GM12875 (cell line): Measurements from ENCODE around the gene PRAMEF20.
"Not testable (repeated sequence)": the region's sequence is repeated elsewhere in the genome, so short reads cannot be mapped to it uniquely, and the experiment has no call there.

Source experiments
- H3K4me3 ChIP-seq: one replicate; pipeline ENCODE4 v1.5.1; 2011; ENCODE audit warnings: low read depth, low read length, control low read depth
- TF ChIP-seq, protein P1 (sequence below): IDR thresholded peaks from 2 replicates; pipeline ENCODE4 v1.5.1; 2011; ENCODE audit warnings: low read depth, mild to moderate bottlenecking, control low read depth, inconsistent platforms, low read length, moderate library complexity, borderline replicate concordance; ENCODE audit not compliant: insufficient read depth

Gene PRAMEF20

DNA sequence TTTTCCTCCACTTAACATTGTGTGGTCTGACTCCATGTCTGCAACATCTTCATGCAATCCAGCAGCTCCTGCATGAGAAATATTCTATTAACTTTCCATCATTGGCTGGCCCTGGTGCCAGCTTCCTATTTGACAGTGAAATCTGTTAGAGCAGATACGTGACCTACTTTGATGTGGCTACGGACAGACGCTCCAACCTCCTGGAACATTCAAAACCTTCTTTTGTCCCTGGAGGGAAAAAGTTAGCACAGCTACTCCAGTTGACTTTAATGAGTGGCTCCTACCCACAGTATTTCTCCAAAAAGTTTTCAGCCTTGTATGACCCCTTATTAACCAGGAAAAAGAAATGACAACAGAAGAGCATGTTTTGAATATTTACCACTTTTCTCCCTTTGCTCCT is 22.0 kb downstream of the PRAMEF20 start:
- TF ChIP-seq, protein P1, sequence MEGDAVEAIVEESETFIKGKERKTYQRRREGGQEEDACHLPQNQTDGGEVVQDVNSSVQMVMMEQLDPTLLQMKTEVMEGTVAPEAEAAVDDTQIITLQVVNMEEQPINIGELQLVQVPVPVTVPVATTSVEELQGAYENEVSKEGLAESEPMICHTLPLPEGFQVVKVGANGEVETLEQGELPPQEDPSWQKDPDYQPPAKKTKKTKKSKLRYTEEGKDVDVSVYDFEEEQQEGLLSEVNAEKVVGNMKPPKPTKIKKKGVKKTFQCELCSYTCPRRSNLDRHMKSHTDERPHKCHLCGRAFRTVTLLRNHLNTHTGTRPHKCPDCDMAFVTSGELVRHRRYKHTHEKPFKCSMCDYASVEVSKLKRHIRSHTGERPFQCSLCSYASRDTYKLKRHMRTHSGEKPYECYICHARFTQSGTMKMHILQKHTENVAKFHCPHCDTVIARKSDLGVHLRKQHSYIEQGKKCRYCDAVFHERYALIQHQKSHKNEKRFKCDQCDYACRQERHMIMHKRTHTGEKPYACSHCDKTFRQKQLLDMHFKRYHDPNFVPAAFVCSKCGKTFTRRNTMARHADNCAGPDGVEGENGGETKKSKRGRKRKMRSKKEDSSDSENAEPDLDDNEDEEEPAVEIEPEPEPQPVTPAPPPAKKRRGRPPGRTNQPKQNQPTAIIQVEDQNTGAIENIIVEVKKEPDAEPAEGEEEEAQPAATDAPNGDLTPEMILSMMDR = no peak
- H3K4me3 ChIP-seq = no peak overlapping the region

GRCh38 chr1:13433694-13434358 is 23.6 kb downstream of the PRAMEF20 start:
- not testable (repeated sequence) for H3K4me3 ChIP-seq

DNA sequence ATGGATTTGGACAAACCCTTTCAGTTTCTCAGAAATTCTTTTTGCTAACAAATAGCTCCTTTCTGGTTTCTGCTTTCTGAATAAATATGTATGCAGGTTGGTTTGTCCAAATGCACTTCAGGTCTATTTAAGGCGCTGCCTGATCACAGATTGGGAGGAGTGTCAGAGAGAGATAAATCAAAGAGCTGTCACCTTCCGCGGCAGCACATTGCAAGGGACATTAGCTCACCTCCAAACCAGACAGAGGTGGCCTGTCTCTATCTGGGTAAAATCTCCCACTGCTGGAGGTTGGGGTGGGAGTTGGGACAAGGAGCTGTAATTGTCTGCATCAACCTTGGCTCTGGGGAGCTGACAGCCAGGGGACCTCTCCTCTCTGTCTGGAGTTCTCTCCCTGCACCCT is 25.2 kb downstream of the PRAMEF20 start:
- TF ChIP-seq, protein P1 = no peak

DNA sequence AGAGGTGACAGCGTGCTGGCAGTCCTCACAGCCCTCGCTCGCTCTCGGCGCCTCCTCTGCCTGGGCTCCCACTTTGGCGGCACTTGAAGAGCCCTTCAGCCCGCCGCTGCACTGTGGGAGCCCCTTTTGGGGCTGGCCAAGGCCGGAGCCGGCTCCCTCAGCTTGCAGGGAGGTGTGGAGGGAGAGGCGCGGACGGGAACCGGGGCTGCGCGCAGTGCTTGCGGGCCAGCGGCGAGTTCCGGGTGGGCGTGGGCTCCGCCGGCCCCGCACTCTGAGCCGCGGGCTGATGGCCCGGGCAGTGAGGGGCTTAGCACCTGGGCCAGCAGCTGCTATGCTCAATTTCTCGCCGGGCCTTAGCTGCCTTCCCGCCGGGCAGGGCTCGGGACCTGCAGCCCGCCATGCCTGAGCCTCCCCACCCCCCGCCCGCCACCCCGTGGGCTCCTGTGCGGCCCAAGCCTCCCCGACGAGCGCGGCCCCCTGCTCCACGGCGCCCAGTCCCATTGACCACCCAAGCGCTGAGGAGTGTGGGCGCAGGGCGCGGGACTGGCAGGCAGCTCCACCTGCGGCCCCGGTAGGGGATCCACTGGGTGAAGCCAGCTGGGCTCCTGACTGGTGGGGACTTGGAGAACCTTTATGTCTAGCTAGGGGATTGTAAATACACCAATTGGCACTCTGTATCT is 29.0 kb downstream of the PRAMEF20 start:
- not testable (repeated sequence) for H3K4me3 ChIP-seq

More for the DNA sequence above, 25.2 kb downstream of the PRAMEF20 start:
- H3K4me3 ChIP-seq = no peak overlapping the region

DNA sequence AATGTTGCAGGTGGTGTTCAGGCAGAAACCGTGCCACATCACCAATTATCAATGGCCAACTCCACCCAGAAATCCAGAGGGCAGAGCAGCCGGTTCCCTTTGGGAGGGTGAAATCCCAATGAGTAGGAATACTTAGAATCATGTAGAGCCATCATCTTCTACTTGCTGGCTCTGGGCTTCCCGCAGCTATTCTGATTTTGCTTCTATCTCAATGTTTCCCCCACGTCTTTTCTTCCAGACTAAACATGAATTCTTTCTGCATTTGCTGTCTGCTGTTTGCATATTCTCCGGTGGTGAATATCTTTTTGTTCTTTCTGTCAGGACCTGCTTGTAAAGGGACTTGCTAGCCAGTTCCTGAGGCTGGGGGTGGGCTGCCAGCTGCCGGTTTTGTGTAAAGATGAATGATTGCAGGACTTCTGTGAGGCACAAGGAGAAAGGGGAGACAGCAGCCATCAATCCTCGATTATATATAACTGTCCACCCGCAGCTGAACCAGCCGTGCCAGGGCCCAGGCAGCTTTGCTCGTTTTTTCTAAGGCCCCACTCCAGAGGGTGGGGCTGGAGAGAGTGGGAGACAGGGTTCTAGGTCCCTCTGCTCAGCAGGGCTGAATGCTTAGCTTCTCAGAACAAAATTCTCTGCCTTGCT is 33.2 kb downstream of the PRAMEF20 start:
- TF ChIP-seq, protein P1 = no peak
- H3K4me3 ChIP-seq = no peak overlapping the region

- H3K4me3 ChIP-seq = no peak overlapping the region
- TF ChIP-seq, protein P1 = no peak
Measured at GRCh38 chr1:13450204-13450603, 40.0 kb downstream of the PRAMEF20 start.

DNA sequence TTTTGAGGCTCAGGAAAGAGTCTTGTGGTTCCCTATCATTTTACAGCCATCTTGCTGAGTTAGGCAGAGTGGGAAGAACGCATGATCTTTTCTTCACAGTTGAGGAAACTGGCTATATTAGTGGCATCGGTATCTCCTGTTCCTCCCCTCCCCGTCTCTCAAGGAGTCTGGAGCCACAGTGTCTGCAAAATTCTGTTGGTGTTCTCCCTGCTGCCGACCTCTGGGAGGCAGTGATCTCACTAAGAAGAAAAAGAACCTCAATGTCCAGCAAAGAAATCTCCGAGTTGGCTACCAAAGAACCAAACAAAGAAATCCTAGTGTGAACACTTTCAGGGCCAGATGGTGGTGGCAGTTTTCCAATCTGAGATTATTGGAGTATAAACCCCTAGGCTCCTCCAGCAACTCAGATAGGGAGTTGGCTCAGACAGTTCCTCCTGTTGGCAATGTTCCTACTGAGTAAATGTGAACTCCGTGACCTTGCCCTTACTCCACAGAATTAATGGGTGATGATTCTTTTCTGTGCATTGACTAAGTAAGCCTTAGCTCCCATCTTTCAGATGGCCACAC is 41.2 kb downstream of the PRAMEF20 start:
- no peak overlapping the region for H3K4me3 ChIP-seq
- TF ChIP-seq, protein P1 = no peak
